ENCODE results near the gene B4GALT4.
"Not testable (repeated sequence)": the region's sequence is repeated elsewhere in the genome, so short reads cannot be mapped to it uniquely, and the experiment has no call there.

The B4GALT4 gene, protein sequence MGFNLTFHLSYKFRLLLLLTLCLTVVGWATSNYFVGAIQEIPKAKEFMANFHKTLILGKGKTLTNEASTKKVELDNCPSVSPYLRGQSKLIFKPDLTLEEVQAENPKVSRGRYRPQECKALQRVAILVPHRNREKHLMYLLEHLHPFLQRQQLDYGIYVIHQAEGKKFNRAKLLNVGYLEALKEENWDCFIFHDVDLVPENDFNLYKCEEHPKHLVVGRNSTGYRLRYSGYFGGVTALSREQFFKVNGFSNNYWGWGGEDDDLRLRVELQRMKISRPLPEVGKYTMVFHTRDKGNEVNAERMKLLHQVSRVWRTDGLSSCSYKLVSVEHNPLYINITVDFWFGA

DNA sequence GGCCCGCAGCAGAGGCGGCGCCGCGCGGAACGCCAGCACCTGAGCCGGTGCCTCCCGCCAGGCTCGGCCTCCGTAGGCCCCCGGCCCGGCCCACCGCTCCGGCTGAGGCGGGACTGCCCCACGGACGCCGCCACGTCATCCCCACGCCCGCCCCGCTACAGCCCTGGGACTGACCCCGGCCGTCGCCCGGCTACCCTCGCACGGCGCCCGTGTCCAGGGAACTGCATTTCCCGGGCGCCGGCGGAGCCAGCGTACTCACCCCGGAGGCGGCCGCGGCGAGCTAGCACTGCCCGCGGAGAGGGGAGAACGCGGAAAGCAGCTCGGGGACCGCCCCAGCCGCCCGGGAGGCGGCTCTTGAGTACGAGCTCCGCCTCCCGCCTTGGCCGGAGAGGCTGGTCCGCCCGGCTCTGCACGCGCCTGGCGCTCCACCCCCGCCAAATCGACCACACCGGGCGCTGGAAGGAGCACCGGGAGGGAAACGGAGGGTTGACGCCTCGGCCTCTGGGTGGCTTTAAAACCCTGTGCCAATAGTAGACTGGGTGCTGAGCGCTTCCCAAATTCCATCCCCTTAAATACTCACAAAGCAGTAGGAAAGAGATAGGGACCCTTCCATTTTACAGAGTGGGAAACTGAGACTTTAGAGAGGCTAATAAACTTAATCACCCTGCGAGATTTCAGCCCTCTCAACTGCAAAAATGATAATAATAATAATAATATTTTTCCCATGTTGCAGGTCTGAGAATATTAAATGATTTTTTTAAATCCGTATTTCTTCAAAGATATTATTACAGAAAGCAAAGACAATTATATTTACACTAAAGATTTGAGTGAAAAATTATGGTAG lies at the start of gene B4GALT4:
TSS of gene B4GALT4 (minus strand) at position 288 of the 844 bp plus-strand sequence. CDS start 10,779 bp downstream, outside the sequence.
- DNase-seq: peak; percentile 89

DNA sequence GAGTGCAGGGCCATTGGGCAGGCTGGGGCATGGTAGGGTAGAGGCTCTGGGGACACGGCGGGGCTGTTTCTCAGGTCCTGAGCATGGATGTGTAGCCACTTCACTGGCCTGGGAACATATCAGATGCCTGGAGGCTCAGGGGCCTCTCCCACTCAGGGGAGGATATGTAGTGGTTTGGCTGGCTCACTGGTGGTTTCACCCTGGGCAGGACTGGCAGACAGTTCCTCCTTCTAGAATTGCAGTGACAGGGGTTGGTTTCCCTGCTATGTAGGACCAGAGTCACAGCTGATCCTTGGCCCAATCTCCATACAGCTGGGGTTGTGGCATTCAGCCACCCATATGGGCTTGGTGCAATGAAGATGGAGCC lies 48.7 kb upstream of the B4GALT4 start:
- DNase-seq: peak; percentile 71

DNA sequence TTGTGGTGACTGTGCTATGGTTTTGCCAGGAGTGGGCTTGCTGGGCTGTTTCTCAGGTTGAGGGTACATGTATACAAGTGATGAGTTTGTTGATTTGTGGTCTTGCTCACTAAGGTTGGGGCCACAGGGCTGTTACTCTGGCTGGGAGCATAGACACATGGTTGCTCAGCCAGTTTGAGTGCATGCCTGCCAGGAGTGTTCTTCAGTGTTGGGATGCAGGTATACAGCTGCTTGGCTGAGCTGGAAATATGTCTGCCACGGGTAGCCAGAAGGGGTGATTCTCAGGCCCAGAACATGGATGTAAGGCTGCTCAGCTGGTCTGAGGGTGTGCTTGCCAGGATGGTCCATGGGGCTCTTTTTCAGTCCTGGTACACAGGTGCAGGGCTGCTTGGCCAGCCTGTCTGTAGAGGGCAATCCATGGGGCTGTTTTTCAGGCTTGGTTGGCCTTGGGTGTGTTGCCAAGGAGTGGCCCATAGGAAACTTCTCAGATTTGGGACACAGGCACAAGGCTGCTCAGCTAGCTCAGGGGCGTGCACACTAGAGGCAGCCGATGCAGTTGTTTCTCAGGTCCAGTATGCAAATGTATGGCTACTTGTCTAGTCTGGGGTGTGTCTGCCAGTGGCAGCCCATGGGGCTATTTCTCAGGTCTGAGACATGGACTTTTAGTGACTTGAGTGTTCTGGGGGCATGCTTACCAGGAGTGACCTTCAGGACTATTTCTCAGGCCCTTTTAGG lies 48.2 kb upstream of the B4GALT4 start:
- DNase-seq: no peak

DNA sequence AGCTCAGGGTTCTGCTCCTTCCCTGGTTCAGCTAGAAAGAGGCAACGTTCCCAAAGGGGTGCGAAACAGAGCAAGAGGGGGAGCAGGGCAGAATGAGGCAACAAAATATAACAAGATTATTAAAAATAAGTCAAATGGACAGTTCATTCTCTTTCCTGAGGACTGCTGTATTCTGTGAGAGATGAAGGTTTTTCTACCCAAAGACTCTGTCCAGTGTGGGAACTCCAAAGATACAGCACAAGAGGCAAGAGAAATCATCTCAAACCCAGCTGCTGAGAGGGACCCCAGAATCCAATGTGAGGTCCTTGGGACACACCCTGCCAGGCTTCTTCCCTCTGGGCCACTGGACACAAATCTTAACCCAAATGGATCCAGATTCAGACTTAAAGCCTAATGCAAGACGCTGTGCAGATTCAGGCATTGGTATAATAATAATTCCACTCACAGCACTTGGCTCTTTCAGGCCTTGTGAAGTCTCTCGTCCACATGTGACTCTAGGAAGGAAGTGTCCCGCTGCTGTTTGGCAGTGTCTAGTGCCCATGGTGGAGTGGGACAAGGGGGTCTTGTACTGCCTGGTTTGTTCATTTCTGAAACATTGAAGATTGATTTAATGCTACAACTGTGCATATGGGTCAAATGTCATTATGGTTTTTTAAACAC lies 39.0 kb upstream of the B4GALT4 start:
- DNase-seq: no peak

DNA sequence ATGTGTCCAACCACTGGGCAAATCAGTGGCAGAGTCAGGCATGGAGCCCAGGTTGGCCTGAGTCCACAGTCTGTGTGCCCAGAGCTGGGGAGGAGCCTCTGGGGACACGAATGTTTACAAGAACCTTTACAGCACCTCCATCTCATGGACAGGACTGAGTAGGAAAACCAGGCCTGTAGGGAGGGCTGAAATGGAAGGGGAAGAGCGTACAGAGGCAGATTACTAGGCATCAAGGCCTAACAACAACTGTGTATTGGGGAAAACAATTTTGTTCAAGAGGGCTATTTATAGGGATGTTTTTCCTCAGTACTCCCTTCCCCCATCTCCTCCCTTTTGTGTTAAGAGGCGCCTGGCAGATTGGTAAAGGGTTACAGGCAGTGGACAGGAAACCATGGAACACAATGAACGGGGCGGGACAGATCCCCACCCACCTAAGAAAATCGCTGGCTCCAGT lies 38.5 kb upstream of the B4GALT4 start:
- no peak for DNase-seq

DNA sequence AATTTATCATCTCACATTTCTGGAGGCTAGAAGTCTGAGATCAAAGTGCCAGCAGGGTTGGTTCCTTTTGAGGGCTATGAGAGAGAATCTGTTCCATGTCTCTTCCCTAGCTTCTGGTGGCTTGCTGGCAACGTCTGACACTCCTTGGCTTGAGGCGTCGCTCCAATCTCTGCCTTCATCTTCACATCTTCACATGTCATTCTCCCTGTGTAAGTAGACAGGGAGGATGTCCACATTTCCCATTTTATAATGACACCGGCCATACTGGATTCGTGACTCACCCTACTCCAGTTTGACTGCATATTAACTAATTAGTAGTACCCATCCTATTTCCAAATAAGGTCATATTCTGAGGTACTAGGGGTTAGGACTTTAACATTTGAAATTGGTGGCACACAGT lies 36.0 kb upstream of the B4GALT4 start:
- peak; percentile 32 for DNase-seq

DNA sequence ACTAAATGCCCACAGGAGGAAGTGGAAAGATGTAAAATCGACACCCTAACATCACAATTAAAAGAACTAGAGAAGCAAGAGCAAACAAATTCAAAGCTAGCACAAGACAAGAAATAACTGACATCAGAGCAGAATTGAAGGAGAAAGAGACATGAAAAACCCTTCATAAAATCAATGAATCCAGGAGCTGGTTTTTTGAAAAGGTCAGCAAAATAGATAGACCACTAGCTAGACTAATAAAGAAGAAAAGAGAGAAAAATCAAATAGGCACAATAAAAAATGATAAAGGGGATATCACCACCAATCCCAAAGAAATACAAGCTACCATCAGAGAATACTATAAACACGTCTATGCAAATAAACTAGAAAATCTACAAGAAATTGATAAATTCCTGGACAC lies 29.5 kb upstream of the B4GALT4 start:
- not testable (repeated sequence) for DNase-seq

DNA sequence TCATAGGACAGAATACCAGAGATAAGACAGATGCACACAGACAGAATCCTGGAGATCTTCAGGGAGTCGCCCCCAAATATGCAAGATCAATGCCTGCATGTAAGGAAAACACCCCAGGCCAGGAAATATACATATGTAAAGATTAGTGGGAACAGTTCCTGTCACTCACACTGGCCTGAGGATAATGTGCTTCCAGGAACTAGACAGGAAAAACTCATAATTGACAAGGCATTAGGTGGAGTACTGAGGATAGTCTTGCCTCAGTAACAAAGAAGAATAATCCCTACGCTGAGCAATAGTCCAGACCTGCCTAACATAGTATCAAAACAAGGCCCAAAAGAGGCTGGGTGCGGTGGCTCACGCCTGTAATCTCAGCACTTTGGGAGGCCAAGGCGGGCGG lies 20.4 kb upstream of the B4GALT4 start:
- no peak for DNase-seq

DNA sequence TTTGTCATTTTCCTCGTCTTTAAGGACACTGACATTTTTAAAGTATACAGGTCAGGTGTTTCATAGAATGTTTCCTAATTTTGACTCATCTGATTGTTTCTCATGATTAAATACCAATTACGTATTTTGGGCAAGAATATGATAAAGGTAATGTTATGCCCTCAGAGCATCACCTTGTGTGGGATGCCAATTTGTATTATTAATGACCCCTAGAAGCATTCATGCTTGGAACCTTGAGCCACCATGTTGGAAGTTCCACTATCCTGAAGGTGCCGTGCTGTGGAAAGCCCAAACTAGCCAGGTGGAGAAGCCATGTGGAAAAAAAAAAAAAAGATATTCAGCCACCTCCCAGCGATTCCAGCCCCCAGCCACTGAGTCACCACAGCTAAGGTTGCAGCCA lies 19.1 kb upstream of the B4GALT4 start:
- no peak for DNase-seq

DNA sequence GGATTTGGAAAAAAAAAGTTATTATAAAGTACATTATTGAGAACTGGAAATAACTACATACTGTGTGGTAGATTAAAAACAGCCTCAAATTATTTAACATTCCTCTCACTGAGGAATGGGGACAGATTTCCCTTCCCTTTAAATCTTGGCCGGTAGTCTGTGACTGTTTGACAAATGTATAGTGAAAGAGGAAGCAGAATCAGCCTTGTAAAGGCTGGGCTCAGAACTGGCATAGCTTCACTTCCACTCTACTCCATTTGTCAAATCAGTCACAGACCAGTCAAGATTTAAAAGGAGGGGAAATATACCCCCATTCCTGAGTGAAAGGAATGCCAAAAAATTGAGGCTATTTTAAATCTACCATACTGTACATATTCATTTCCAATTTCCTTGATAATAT lies 18.2 kb upstream of the B4GALT4 start:
- DNase-seq: peak; percentile 71

DNA sequence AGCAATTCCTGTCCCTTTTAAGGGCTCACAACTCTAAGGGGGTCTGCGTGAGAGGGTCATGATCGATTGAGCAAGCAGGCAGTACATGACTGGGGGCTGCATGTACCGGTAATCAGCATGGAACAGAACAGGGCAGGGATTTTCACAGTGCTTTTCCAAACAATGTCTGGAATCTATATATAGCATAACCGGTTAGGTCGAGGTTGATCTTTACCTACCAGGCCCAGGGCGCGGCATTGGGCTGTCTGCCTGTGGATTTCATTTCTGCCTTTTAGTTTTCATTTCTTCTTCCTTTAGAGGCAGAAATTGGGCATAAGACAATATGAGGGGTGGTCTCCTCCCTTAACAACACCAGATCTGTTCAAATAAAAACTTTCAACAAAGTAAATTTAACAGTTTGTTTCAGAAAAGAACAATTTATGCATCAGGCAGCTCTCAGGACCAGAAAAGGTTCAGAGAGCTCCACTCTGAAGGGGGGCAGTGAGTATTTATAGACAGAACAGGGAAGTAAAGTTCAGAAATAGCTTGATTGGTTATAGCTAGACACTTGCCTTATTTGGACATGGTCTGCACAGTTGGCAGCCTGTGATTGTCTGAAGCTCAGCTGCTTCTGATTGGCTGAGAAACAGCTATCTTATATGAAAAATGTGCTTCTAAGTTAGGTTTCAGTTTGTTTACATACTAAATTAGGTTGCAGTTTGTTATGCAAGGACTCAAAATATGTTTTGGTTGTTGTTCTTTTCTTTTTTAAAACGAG lies 17.2 kb upstream of the B4GALT4 start:
- DNase-seq: peak; percentile 19

DNA sequence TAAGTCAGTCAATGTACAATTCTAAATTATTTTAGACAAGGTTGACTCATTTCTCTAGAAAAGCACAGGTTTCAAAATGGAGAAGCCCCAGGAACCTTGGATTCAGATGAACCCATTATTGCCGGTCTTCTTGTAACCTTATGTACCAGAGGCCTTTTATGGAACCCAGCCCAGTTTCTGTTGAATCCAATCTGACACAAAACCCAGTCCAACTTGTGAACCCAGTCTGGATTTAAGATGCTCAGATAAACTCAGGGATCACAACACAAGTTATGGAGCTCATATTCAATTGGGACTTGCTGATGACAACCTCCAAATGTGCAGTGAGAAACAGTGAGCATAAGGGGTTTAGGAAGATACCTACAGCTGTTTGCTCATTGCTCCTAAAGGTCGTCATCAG lies 16.4 kb upstream of the B4GALT4 start:
- DNase-seq: no peak

DNA sequence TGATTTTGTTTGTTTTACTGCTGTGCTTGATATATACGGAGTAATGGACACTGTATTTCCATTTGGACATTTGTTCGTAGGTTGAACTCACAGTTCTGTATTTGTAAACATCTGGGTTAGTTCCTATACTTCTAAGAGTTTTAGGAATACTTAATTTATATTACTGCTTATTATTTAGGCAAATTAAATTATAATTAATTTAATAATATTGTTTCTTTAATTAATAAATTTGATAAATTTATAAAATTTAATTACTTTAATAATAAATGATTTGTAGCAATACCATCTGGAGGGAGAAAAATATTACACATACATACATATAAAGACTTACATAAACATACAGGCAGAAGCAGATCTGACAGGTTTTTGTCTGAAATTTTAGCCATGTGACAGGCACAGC lies 14.5 kb upstream of the B4GALT4 start:
- DNase-seq: no peak

DNA sequence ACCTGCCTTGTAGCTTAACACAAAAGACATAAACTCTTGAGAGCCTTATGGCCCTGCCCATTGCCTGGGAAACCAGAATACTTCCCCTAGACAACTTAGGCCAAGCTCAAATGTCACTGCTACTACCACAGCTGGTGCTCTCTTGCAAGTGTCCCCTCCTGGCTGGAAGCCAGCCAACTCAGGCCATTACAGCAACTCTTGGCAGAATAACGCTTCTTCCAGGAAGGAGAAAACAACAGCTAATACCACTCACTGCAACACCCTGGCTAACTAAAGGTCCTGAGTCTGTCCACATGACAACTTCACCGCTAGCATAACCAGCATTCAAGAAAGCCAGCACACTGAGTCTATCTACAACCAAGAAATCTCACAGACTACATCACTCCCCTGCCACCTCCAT lies 5.1 kb upstream of the B4GALT4 start:
- DNase-seq: no peak

DNA sequence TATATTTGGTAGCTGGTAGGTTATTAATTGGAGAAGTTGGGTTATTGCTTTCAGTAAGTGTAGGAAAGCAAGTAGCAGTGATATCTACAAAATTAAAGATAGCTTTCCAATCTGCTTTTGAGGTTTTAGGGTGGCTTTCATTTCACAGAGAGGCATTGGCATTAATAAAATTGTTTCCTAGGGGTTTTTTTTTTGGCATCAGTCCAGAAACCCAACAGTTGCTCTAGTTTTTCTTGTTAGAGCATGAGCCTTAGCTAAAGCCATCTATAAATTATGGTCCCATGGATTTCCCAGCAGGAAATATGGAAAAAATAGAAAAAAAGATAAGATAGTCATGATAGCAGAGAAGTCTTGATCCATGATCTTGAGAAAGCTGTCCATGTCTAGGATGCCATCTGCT lies 3.0 kb upstream of the B4GALT4 start:
- no peak for DNase-seq

DNA sequence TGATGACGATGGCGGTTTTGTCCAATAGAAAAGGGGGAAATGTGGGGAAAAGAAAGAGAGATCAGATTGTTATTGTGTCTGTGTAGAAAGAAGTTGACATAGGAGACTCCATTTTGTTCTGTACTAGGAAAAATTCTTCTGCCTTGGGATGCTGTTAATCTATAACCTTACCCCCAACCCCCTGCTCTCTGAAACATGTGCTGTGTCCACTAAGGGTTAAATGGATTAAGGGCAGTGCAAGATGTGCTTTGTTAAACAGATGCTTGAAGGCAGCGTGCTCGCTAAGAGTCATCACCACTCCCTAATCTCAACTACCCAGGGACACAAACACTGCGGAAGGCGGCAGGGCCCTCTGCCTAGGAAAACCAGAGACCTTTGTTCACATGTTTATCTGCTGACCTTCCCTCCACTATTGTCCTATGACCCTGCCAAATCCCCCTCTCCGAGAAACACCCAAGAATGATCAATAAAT lies 2.4 kb upstream of the B4GALT4 start:
- DNase-seq: not testable (repeated sequence)

DNA sequence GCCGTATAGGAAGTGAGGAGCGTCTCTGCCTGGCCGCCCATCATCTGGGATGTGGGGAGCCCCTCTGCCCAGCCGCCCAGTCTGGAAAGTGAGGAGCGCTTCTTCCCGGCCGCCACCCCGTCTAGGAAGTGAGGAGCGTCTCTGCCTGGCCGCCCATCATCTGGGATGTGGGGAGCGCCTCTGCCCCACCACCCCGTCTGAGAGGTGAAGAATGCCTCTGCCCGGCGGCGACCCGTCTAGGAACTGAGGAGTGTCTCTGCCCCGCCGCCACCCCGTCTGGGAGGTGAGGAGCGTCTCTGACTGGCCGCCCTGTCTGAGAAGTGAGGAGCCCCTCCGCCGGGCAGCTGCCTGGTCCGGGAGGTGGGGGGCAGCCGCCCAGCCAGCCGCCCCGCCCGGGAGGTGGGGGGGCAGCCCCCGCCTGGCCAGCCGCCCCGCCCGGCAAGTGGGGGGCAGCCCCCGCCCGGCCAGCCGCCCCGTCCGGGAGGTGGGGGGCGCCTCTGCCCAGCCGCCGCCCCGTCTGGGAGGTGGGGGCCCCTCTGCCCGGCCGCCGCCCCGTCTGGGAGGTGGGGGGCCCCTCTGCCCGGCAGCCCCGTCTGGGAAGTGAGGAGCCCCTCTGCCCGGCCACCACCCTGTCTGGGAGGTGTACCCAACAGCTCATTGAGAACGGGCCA lies 1.8 kb upstream of the B4GALT4 start:
- DNase-seq: not testable (repeated sequence)

DNA sequence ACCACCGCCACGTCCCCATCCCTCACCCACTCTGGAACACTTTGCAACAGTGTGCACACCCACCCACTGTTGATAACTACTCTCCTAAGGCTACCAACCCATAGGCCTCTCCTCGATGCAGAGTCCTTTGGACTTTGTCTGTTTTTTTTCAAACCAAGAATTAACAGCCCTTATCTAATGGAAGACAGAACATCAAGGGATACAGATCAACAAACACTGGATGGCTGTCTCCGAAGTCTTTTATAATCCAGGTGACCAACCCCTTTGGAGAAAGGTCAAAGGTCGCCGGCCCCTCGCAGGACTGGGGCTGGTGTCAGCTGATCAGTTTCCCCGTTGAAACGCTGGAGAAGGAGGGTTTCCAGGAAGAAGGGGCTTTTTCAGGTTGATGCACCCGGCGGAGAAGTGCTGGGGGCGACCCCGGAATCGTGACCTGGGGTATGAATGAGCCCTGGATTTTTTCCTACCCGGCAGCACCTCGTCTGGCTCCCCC lies 532 bp downstream of the B4GALT4 start:
- DNase-seq: peak; percentile 7

DNA sequence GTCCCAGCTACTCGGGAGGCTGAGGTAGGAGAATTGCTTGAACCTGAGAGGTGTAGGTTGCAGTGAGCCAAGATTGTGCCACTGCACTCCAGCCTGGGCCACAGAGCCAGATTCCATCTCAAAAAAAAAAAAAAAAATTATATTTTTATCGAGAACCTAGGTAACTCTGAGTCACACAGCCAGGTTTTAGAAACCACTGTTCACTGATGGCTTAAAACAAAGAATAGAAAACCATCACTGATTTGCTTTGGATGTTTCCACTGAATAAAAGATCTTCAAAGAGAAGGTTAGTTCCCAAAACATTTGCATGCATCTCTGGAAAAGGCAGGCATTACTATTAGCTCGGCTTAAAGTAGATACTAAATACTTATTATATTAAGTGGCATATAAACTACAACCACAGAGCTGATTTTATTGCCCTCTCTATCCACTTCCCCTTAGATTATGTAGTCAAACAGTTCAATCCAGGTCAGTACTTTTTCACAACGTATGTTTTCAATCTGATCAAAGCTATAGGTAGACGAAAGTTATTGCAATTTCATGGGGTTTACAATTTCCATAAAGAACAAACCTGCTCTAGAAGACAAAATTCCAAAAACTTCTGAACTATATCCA lies 1.4 kb downstream of the B4GALT4 start:
- DNase-seq: peak; percentile 20

DNA sequence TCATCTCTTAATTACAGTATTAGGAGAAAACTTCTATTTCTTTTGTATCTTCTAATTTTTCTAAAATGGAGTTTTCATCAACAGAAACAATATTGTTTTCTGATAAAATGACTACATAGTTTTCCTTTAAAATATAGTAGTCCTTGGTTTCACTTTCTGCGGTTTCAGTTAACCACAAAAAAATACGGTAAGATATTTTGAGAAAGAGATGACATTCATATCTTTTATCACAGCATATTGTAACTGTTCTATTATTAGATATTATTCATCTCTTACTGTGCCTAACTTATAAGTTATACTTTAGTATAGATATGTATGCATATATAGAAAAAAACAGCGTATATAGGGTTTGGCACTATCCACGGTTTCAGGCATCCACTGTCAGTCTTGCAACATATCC lies 2.3 kb downstream of the B4GALT4 start:
- DNase-seq: peak; percentile 6

DNA sequence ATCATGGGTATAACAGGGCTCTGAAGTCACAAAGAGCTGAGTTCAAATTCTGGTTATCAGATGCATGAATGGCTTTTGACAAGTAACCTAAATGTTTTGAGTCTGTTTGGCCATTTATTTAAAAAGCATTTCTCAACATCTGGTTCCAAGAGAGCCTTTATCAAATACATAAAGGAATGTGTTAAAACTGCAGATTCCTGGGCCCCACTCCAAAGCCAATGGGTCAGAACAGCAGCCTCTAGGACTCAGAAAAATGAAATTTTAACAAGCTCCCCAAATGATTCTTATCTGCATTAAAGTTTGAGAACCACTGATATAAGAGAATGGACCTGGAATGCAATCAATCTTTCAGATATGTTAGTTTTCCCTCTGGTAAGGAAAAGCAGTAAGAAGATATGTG lies 3.4 kb downstream of the B4GALT4 start:
- no peak for DNase-seq
